HS-5 (cell line): ENCODE measurements around the gene FGB.
"Not testable (repeated sequence)": the region's sequence is repeated elsewhere in the genome, so short reads cannot be mapped to it uniquely, and the experiment has no call there.

ENCODE experiments used
- DNase-seq: peaks from one replicate; pipeline ENCODE4 v3.0.0-alpha.2; 2012; ENCODE audit warnings: low read depth

Gene FGB

GRCh38 chr4:154597281-154597680 is 34.5 kb downstream of the FGB start:
- not testable (repeated sequence) for DNase-seq

GRCh38 chr4:154597798-154598774 is 35.3 kb downstream of the FGB start:
- DNase-seq = no peak

- DNase-seq = no peak
These were observed 39.7 kb downstream of the FGB start for GRCh38 chr4:154602404-154603020.

- no peak for DNase-seq
These were observed 40.5 kb downstream of the FGB start for GRCh38 chr4:154603033-154603943.

GRCh38 chr4:154604696-154605200 is 41.9 kb downstream of the FGB start:
- no peak for DNase-seq

GRCh38 chr4:154606728-154607723 is 44.2 kb downstream of the FGB start:
- DNase-seq = no peak

- no peak for DNase-seq
These were observed 45.8 kb downstream of the FGB start for GRCh38 chr4:154608361-154609252.

- no peak for DNase-seq
These were observed 46.7 kb downstream of the FGB start for GRCh38 chr4:154609532-154609931.

GRCh38 chr4:154610582-154610981 is 47.8 kb downstream of the FGB start:
- DNase-seq = no peak

- DNase-seq = no peak
These were observed 49.0 kb downstream of the FGB start for GRCh38 chr4:154611833-154612232.

GRCh38 chr4:154612472-154613414 is 49.9 kb downstream of the FGB start, which contains the start of gene FGG:
TSS of gene FGG (minus strand) at chr4:154612656. CDS start at chr4:154612609, 47 bp downstream.
- DNase-seq = no peak

GRCh38 chr4:154614306-154614705 is 51.5 kb downstream of the FGB start:
- DNase-seq = no peak

- DNase-seq = no peak
These were observed 52.4 kb downstream of the FGB start for GRCh38 chr4:154615211-154615610.

- no peak for DNase-seq
These were observed 53.5 kb downstream of the FGB start for GRCh38 chr4:154616287-154616686.

GRCh38 chr4:154616731-154617130 is 53.9 kb downstream of the FGB start:
- DNase-seq = no peak

- no peak for DNase-seq
These were observed 55.1 kb downstream of the FGB start for GRCh38 chr4:154617820-154618317.

GRCh38 chr4:154618708-154619315 is 56.0 kb downstream of the FGB start:
- DNase-seq = peak; percentile 10

GRCh38 chr4:154620111-154620510 is 57.3 kb downstream of the FGB start:
- DNase-seq = no peak
